Smooth muscle cell (in vitro differentiated cells): ENCODE measurements around the gene RNF183. TPM values are rescaled to one million over a fixed set of nuclear protein-coding genes. Genes with fewer than 3 reads are reported as not detected.

Source experiments
- DNase-seq: peaks from one replicate; lab custom pipeline; 2025; ENCODE audit not compliant: unreplicated experiment; lab: John Stamatoyannopoulos, UW
- H2AFZ ChIP-seq: fragments of 200-600 bp; sonication (generic); 2 replicates; pipeline ENCODE4 v1.6.0; 2016; ENCODE audit warnings: antibody characterized with exemption, low read depth, mild to moderate bottlenecking
- H3F3A ChIP-seq: fragments of 200-600 bp; sonication (generic); 2 replicates; pipeline ENCODE4 v1.6.0; 2017; ENCODE audit warnings: antibody characterized with exemption, low read depth
- H3K27ac ChIP-seq: fragments of 200-600 bp; sonication (generic); 2 replicates; pipeline ENCODE4 v1.5.1; 2016; ENCODE audit warnings: low read depth, mild to moderate bottlenecking
- H3K27me3 ChIP-seq: fragments of 200-600 bp; sonication (generic); 2 replicates; pipeline ENCODE4 v1.6.1; 2016; ENCODE audit warnings: low read depth, mild to moderate bottlenecking
- H3K36me3 ChIP-seq: fragments of 200-600 bp; sonication (generic); 2 replicates; pipeline ENCODE4 v1.5.1; 2016; ENCODE audit warnings: low read depth
- H3K4me1 ChIP-seq: fragments of 200-600 bp; sonication (generic); 2 replicates; pipeline ENCODE4 v1.5.1; 2016; ENCODE audit warnings: low read depth
- H3K4me2 ChIP-seq: fragments of 200-600 bp; sonication (generic); 2 replicates; pipeline ENCODE4 v1.6.0; 2016; ENCODE audit warnings: mild to moderate bottlenecking
- H3K4me3 ChIP-seq: fragments of 200-600 bp; sonication (generic); 2 replicates; pipeline ENCODE4 v1.5.1; 2016; ENCODE audit warnings: mild to moderate bottlenecking
- H3K79me2 ChIP-seq: fragments of 200-600 bp; sonication (generic); 2 replicates; pipeline ENCODE4 v1.6.0; 2016; ENCODE audit warnings: low read depth, mild to moderate bottlenecking
- H3K9ac ChIP-seq: fragments of 200-600 bp; sonication (generic); 2 replicates; pipeline ENCODE4 v1.6.0; 2016; ENCODE audit warnings: low read depth
- H3K9me3 ChIP-seq: fragments of 200-600 bp; sonication (generic); replicated peaks from 2 replicates; pipeline ENCODE4 v1.5.1; 2016; ENCODE audit warnings: low read depth
- H4K20me1 ChIP-seq: fragments of 200-600 bp; sonication (generic); 2 replicates; pipeline ENCODE4 v1.6.0; 2016; ENCODE audit warnings: low read depth
- CTCF ChIP-seq: fragments of 200-600 bp; sonication (generic); IDR thresholded peaks from 2 replicates; pipeline ENCODE4 v1.5.1; 2017; ENCODE audit warnings: borderline replicate concordance, mild to moderate bottlenecking, antibody characterized with exemption; ENCODE audit not compliant: insufficient read depth, poor library complexity, severe bottlenecking
- WGBS: methylation state at CpG from one replicate; pipeline ENCODE4 v1.1.7; 2016; ENCODE audit warnings: low lambda C conversion rate; 5-methylcytosine and 5-hydroxymethylcytosine counted together
- polyA plus RNA-seq: library from polyadenylated mRNA; unstranded; fragments of >200 nt; fragmentation: Nextera tagmentation; extraction: Ambion mirVana; gene quantifications from 2 replicates; pipeline ENCODE4 v1.2.1, GENCODE V29; 2016
- total RNA-seq: library from RNA; depleted of rRNA; stranded (reverse); fragments of >200 nt; gene quantifications from 2 replicates; pipeline ENCODE4 v1.2.3, GENCODE V29; 2014

RNF183 gene
- total and polyA plus RNA-seq, 2 experiments from 2014 or later, result 0.66 to 2.3 TPM

- peak overlapping the region; percentile 49 for H3K4me3 ChIP-seq
- H3K36me3 ChIP-seq, result no peaks in the 10 kb centered on the region
- peaks cover 5% of the 10 kb centered on the region for H3F3A ChIP-seq
- no peak for DNase-seq
- peaks cover 35% of the 10 kb centered on the region for H3K27me3 ChIP-seq
- no peak for TF ChIP-seq CTCF
- H2AFZ ChIP-seq, result no peak overlapping the region
- H3K9ac ChIP-seq, result no peak overlapping the region
- WGBS, result 14% methylated on average over 13 of the region's 13 CpGs
- no peaks in the 10 kb centered on the region for H3K9me3 ChIP-seq
- H4K20me1 ChIP-seq, result no peaks in the 10 kb centered on the region
- H3K4me2 ChIP-seq, result peak overlapping the region; percentile 86
- H3K4me1 ChIP-seq, result no peaks in the 10 kb centered on the region
- H3K79me2 ChIP-seq, result no peaks in the 10 kb centered on the region
- no peak overlapping the region for H3K27ac ChIP-seq
Observed at GRCh38 chr9:113349066-113349444, 45.9 kb upstream of the RNF183 start.

GRCh38 chr9:113348437-113348836 lies 45.3 kb upstream of the RNF183 start:
- no peaks in the 10 kb centered on the region for H3K9me3 ChIP-seq
- H2AFZ ChIP-seq, result no peak overlapping the region
- no peak overlapping the region for H3K4me3 ChIP-seq
- no peaks in the 10 kb centered on the region for H4K20me1 ChIP-seq
- DNase-seq, result no peak
- H3K27me3 ChIP-seq, result peaks cover 35% of the 10 kb centered on the region
- H3K27ac ChIP-seq, result no peak overlapping the region
- WGBS, result 86% methylated on average over 3 of the region's 3 CpGs
- H3F3A ChIP-seq, result peaks cover 5% of the 10 kb centered on the region
- no peak overlapping the region for H3K9ac ChIP-seq
- no peaks in the 10 kb centered on the region for H3K4me1 ChIP-seq
- no peaks in the 10 kb centered on the region for H3K36me3 ChIP-seq
- TF ChIP-seq CTCF, result no peak
- H3K79me2 ChIP-seq, result no peaks in the 10 kb centered on the region
- H3K4me2 ChIP-seq, result no peak overlapping the region

- no peak for TF ChIP-seq CTCF
- Histone ChIP-seq H2AFZ (no peak overlapping the region), H3K4me1 (no peaks in the 10 kb centered on the region), H4K20me1 (no peaks in the 10 kb centered on the region), H3K4me3 (no peak overlapping the region), H3K9me3 (no peaks in the 10 kb centered on the region), H3F3A (peaks cover 5% of the 10 kb centered on the region), H3K27ac (no peak overlapping the region), H3K27me3 (peaks cover 21% of the 10 kb centered on the region), H3K36me3 (no peaks in the 10 kb centered on the region), H3K79me2 (no peaks in the 10 kb centered on the region), H3K4me2 (no peak overlapping the region), H3K9ac (no peak overlapping the region)
- DNase-seq, result no peak
- 67% methylated on average over 1 of the region's 1 CpG for WGBS
Observed at GRCh38 chr9:113345671-113346070, 42.5 kb upstream of the RNF183 start.

- Histone ChIP-seq H2AFZ (no peak overlapping the region), H3K36me3 (no peaks in the 10 kb centered on the region), H3K9ac (no peak overlapping the region), H3F3A (peaks cover 5% of the 10 kb centered on the region), H3K4me1 (no peaks in the 10 kb centered on the region), H3K27me3 (peaks cover 16% of the 10 kb centered on the region), H3K27ac (no peak overlapping the region), H4K20me1 (no peaks in the 10 kb centered on the region), H3K4me3 (no peak overlapping the region), H3K9me3 (no peaks in the 10 kb centered on the region), H3K4me2 (no peak overlapping the region), H3K79me2 (no peaks in the 10 kb centered on the region)
- TF ChIP-seq CTCF, result no peak
- WGBS, result 72% methylated on average over 2 of the region's 2 CpGs
- no peak for DNase-seq
Observed at GRCh38 chr9:113345190-113345589, 42.0 kb upstream of the RNF183 start.
